Choroid plexus epithelial cell (primary cell): ENCODE results near the gene NPHP1.
"Not testable (repeated sequence)": the region's sequence is repeated elsewhere in the genome, so short reads cannot be mapped to it uniquely, and the experiment has no call there.

Experiments
- DNase-seq: peaks from one replicate; pipeline ENCODE4 v3.0.0-alpha.2; 2010; ENCODE audit warnings: low read depth
- H3K4me3 ChIP-seq: 2 replicates; pipeline ENCODE4 v1.5.1; 2011; ENCODE audit warnings: low read depth, mild to moderate bottlenecking, control low read depth, low read length, moderate library complexity

The NPHP1 gene

GRCh38 chr2:110083757-110084156 is 121.1 kb downstream of the NPHP1 start:
- not testable (repeated sequence) for DNase-seq

GRCh38 chr2:110083162-110083561 is 121.7 kb downstream of the NPHP1 start:
- DNase-seq, H3K4me3 ChIP-seq: not testable (repeated sequence)

More at GRCh38 chr2:110083757-110084156, 121.1 kb downstream of the NPHP1 start:
- H3K4me3 ChIP-seq: not testable (repeated sequence)

DNA sequence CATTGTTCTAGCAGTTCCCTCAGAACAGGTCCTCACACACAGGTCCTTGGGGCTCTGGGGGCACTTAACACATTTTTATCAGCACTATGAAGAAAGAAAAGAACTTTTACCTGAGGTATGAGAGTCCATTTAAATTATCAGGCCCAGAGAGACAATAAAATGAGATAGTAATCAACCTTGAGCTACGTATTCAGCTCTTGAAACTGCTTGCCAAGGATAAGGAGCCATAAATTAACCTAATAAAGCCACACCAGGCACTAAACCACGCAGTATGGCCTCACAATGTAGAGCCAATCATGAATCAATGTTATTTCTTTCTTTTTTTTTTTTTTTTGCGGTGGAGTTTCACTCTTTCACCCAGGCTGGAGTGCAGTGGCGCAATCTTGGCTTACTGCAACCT is 126.7 kb downstream of the NPHP1 start:
- DNase-seq, H3K4me3 ChIP-seq: not testable (repeated sequence)

- DNase-seq: not testable (repeated sequence)
Measured at GRCh38 chr2:110075896-110076295, 128.9 kb downstream of the NPHP1 start.

More at GRCh38 chr2:110075896-110076295, 128.9 kb downstream of the NPHP1 start:
- H3K4me3 ChIP-seq: not testable (repeated sequence)
